Measurements from ENCODE around the gene ZNF536.

- TF ChIP-seq CTCF (optimal IDR thresholded peaks at IDR 0.05 in 1 of 3, IDR thresholded peaks at IDR 0.05 in 1 of 3, conservative IDR thresholded peaks at IDR 0.05 in 1 of 3; ENCODE audit: extremely low read depth in 1 of 3, insufficient read depth in 2 of 3, low read length in 3 of 3), result no peak
- TF ChIP-seq EZH2 (IDR thresholded peaks at IDR 0.05; ENCODE audit: low read length), result no peak
Measured at GRCh38 chr19:30434797-30435594, 62.8 kb downstream of the ZNF536 start.

Measured in keratinocyte (primary cell).